HG02642 (cell line): ENCODE measurements around the gene PIGA.

ENCODE experiments used
- ATAC-seq: cut with Tn5 transposase; IDR thresholded peaks from one replicate; pipeline ENCODE4 v1.9.1; 2021; ENCODE audit warnings: mild to moderate bottlenecking; ENCODE audit not compliant: unreplicated experiment, poor library complexity

The PIGA gene, protein sequence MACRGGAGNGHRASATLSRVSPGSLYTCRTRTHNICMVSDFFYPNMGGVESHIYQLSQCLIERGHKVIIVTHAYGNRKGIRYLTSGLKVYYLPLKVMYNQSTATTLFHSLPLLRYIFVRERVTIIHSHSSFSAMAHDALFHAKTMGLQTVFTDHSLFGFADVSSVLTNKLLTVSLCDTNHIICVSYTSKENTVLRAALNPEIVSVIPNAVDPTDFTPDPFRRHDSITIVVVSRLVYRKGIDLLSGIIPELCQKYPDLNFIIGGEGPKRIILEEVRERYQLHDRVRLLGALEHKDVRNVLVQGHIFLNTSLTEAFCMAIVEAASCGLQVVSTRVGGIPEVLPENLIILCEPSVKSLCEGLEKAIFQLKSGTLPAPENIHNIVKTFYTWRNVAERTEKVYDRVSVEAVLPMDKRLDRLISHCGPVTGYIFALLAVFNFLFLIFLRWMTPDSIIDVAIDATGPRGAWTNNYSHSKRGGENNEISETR

DNA sequence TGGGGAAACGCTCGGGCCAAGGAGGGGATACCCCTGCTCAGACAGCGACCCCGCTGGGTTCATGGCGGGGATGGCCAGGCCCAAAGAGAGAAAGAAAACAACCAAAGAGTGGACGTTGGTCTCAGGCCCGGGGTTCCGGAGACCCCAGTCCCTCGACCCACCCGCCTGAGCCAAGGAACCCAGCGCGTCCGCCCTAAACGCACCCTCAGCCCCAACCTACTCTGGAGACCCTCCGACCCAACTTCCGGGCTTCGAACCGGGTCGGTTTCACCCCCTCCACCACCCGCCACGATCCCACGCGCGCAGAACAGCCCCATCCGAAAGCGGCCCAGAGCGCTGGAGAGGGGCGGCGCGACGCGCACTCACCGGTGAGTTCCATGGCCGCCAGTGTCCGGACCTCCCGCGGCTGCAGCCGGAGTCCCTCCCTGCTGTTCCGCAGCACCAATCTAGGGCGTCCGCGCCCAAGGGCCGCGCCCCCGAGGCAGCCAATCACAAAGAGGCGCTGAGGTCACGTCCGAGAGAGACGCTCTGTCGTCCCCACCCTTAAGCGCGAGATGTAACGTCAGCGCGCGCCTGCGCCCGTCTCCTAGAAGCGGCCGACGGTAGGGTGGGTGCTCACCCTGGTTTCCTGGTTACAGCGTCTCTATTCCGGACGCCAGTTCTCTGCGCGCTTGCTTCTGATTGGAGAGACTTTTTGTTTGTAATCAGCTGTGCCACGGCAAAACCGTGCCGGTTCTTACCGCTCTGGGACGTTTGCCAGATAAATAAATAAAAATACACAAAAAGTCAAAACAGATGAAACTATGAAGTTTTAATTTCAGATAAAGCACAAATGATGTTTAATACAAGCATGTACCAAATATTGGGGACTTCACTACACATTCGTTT is at the start of gene PIGA:
PIGA (minus strand) TSS at position 389 of the 888 bp plus-strand sequence. CDS start 3,593 bp downstream, outside the sequence.
- peak; percentile 99 for ATAC-seq

DNA sequence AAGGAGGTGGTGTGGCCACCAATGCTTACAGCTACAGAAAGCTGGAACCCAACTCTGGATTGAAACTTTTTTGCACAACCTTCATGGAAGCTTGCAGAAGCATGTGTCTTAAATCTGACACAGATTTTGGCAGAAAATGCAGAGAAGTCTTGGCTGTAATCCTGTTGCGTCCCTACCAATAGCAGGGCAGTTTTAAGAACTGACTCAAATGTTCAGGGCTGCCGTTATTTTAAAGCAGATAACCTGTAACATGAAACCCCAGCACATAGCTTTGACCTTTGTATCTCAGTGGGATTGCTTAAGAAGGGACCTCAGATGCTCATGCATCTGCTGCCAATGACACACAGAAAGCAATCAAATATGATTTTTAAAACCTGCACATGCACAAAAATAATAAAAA is 49.0 kb upstream of the PIGA start, which contains the start of gene VEGFD:
VEGFD (minus strand) TSS at position 110 of the 400 bp plus-strand sequence. CDS start 467 bp downstream, outside the sequence.
- no peak for ATAC-seq

DNA sequence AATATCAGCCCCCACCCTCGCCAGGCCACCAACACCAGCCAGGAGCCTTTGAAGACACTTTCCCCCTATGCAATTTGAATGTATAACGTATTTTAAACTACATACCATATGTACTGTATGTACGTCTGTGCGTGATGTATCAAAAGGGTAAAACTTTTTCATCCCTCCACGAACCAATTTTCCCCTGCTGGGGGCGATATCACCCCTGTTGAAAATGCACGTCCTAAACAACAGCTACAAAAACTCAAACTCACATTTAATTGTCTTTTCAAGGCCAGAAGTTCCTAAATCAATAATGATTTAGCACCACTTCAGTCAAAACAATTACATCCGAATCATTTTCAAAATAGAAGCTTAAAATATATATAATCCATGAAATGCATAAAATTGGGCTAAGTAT is 47.5 kb upstream of the PIGA start:
- no peak for ATAC-seq

GRCh38 chrX:15376956-15377355 is 41.6 kb upstream of the PIGA start:
- no peak for ATAC-seq

DNA sequence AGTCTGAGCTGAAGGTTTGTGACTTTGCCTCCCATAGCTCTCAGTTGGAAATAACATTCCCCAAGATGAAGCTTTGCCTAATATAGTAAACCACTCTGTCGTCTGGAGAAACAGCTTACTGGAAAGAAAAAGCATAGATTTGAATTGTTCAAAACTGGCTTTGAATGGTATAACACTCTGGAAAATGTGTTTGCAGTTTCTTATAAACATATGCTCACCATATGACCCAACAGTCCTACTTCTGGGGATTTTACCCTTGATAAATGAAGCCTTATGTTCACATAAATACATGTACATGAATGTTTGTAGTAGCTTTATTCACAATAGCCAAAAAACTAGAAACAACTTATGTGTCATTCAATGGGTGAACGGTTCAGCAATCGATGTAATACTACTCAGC is 38.7 kb upstream of the PIGA start:
- ATAC-seq, result no peak

GRCh38 chrX:15366506-15367352 is 31.4 kb upstream of the PIGA start:
- no peak for ATAC-seq

GRCh38 chrX:15359701-15360100 is 24.4 kb upstream of the PIGA start:
- ATAC-seq, result no peak

DNA sequence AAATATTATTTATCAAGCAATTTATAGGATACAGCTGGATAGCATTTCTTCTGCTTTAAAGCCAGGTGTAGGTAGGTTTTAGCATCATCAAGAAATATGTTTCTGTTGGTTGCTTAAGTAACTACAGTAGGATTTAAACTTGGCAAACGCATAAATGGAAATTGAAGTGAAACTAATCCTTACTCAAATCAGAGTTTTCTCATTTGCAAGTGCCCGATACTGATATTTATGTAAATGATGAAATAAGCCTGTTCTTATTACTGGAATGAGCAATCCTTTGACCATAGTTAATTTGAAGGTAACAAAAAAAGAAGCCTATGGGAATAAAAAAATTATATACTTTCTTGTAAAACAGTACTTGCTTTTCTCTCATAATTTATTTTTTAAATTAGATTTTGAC is 23.2 kb upstream of the PIGA start:
- no peak for ATAC-seq

GRCh38 chrX:15356444-15356843 is 21.1 kb upstream of the PIGA start:
- ATAC-seq, result no peak

DNA sequence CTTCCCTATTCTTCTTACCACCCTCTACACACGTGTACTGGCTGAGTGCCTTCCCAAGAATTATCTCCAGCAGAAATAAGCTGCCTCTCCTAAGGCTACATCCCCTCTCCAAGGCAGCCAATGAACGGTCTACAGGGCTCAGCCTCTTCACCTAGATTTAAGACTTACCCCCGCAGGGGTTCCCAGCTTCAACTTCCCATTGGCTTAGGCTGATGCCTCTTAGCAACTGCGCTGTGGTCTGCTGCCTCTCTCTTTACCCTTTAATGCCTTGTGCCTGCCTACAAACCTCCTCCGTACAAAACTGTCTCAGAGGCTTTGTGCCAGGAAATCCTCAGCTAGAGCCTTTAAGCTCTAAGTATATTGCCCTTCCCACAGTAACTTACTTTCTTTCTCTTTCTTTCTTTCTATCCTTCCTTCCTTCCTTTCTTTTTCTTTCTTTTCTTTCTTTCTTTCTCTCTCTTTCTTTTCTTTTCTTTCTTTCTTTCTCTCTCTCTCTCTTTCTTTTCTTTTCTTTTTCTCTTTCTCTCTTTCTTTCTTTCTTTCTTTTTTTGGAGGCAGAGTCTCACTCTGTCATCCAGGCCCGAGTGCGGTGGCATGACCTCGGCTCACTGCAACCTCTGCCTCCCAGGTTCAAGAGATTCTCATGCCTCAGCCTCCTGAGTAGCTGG is 15.1 kb upstream of the PIGA start:
- ATAC-seq, result no peak

- no peak for ATAC-seq
Measured at GRCh38 chrX:15349046-15349445, 13.7 kb upstream of the PIGA start.

DNA sequence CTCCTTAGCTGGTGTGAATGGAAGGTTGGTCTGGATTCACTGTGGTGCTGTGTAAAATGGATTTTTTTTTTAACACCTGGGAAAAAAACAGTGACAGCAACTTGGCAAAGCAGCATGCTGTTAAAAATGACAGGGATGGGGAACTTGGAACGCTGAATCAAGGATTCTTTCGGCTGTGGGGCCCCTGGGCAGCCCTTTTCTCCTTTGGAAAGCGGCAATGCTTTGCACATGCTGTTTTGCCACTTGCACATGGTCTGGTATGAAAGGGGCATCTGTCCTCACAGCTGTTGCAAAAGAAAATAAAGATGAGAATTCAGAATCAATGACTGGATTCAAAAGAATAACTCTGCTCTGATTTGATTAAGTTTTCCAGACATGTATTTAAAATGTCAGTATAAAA is 10.7 kb upstream of the PIGA start:
- no peak for ATAC-seq

- ATAC-seq, result no peak
Measured at GRCh38 chrX:15344106-15344505, 8.8 kb upstream of the PIGA start.

DNA sequence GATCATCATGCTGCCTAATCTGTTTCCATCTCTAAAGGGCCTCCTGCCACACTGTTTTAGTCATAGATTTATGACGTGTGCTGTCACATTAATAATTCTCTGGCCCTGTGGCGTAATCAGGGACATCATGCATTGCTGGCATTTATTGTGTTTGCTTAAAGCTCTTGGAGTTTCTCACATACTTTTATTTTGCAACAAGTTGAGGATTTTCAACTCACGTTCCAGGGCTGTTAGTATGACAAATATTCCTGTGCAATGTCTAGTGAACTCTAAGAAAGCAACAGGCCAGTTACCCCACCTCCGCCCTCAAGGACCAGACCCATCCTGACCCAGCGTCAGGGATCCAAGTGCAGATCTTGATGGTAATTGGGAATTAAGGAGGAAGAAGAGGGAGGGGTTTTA is 7.8 kb upstream of the PIGA start:
- ATAC-seq, result no peak

DNA sequence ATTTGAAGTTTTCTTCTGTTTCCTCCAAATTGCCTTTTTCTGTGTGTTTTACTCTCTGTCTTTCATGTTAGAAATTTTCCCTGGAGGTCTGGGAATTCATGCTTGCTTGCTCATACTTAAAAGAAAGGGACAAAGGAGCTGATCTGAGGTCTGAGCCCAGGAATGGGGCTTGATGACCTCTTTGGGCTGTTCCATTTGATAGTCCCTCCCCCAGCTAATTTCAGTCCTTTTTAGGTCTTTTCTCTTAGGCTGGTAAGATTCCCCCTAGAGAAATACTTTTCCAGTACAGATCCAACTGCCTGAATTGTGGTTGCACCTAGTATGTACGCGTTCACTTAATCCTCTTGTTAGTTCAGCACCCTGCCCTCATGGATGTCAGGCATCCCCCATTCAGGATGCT is 5.5 kb upstream of the PIGA start:
- no peak for ATAC-seq

DNA sequence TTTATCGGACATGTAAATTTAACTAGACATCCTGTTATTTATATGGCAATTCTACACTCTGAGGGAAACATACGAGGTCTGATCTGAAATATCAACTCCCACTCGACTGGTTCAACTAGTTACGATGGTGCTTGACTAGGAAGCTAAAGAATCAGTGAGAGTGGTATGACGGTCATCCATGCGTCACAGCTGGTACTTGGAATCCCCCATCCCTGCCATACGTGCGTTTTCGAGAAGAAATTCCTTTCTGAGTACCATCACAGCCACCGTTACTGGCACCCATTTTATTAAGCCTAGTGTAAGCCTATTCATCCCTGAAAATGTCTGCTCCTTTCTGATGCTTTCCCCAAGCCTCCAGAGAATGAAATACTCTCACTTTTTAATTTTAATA is 695 bp upstream of the PIGA start:
- ATAC-seq, result no peak

GRCh38 chrX:15334561-15334960 is 762 bp downstream of the PIGA start:
- no peak for ATAC-seq

GRCh38 chrX:15328821-15329220 is 6.5 kb downstream of the PIGA start:
- no peak for ATAC-seq

DNA sequence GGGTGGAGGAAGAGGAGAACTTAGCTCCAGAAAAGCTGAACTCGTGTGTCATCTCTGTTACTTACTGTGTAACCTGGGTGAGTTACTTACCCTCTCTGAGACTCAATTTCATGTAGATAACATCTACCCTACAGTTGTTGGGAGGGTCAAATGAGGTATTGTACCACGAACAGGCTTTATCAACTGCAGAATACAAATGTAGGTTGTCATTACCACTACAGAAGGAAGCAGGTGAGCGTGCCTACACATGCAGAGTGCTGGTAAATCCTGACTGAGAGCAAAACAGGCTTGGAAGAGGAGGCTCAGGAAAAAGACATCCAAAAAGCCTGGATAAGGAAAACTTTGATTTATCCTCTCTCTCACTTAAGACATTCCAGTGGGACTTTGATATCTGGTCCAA is 7.2 kb downstream of the PIGA start:
- ATAC-seq, result no peak

DNA sequence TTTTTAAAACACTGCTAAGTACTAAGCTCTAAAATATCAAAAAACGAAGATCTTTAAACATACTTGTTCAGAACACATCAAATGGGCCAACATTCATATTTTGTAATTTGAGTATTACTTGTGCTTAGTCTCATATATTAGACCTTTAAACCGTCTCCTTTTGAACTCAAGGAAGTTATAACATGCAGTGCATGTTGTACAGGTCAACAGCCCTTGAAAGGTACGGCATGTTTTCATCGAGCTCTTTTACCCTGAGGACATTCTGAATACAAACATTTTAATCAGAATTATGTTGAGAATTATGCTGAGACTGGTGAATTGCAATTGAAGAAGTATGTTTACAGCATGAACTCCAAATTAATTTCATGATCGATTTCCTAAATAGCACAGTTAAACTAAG is 12.9 kb downstream of the PIGA start:
- ATAC-seq, result no peak
